GM06990 (cell line): Measurements from ENCODE around the gene CHST12.
"Not testable (repeated sequence)": the region's sequence is repeated elsewhere in the genome, so short reads cannot be mapped to it uniquely, and the experiment has no call there.

Experiments
- DNase-seq: peaks from one replicate; pipeline ENCODE4 v3.0.0-alpha.2; 2011; ENCODE audit not compliant: insufficient read length; ENCODE audit errors: extremely low read depth
- H3K27me3 ChIP-seq: replicated peaks from 2 replicates; pipeline ENCODE4 v1.6.0; 2011; ENCODE audit warnings: low read length; ENCODE audit not compliant: control insufficient read depth, insufficient read depth
- H3K36me3 ChIP-seq: 2 replicates; pipeline ENCODE4 v1.5.1; 2011; ENCODE audit warnings: low read length; ENCODE audit not compliant: control insufficient read depth, insufficient read depth
- H3K4me3 ChIP-seq: replicated peaks from 2 replicates; pipeline ENCODE4 v1.5.1; 2011; ENCODE audit warnings: low read depth, mild to moderate bottlenecking, control low read depth, low read length
- TF ChIP-seq, protein P1 (sequence below): IDR thresholded peaks from 2 replicates; pipeline ENCODE4 v1.5.1; 2011; ENCODE audit warnings: low read length, control low read depth, mild to moderate bottlenecking, inconsistent platforms; ENCODE audit not compliant: insufficient read depth, poor library complexity, severe bottlenecking

The CHST12 gene

DNA sequence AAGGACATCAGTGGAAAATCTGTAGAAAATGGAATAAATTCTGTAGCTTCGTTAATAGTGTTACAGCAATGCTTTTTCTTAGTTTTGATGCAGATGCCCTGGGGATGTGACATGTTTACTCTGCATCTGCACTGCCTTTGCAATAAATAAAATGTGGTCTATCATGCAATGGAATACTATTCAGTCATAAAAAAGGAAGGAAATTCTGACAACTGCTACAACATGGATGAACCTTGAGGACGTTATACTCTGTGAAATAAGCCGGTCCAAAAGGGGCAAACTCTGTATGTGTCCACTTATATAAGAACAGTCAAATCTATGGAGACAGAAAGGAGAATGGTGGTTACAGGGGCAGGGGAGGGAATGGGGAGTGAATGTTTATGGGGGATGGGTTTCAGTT lies 59.3 kb downstream of the CHST12 start:
- Histone ChIP-seq H3K4me3 (no peak overlapping the region), H3K36me3 (no peaks in the 10 kb centered on the region), H3K27me3 (no peaks in the 10 kb centered on the region)
- no peak for DNase-seq
- TF ChIP-seq, protein P1, sequence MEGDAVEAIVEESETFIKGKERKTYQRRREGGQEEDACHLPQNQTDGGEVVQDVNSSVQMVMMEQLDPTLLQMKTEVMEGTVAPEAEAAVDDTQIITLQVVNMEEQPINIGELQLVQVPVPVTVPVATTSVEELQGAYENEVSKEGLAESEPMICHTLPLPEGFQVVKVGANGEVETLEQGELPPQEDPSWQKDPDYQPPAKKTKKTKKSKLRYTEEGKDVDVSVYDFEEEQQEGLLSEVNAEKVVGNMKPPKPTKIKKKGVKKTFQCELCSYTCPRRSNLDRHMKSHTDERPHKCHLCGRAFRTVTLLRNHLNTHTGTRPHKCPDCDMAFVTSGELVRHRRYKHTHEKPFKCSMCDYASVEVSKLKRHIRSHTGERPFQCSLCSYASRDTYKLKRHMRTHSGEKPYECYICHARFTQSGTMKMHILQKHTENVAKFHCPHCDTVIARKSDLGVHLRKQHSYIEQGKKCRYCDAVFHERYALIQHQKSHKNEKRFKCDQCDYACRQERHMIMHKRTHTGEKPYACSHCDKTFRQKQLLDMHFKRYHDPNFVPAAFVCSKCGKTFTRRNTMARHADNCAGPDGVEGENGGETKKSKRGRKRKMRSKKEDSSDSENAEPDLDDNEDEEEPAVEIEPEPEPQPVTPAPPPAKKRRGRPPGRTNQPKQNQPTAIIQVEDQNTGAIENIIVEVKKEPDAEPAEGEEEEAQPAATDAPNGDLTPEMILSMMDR, result no peak

DNA sequence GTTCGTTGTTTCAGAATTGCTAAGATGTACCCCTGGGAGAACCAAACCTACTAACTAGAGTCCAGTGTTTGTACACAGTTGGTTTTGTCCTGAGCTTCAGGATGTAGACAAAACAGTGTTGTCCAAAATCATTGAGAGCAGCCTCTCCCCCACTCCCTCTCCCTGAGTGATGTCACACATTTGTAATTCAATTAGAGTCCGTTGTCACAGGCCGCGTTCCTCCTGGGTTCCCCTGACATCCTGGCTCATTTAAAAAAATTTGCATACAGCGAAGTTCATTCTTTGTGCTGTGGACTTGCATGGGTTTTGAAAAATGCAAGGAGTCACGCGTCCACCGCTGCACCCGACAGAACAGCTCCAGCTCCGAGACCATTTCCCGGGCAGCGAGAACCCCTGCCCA lies 62.5 kb downstream of the CHST12 start:
- no peak overlapping the region for H3K4me3 ChIP-seq
- DNase-seq, result no peak
- TF ChIP-seq, protein P1, result no peak
- H3K27me3 ChIP-seq, result no peaks in the 10 kb centered on the region
- no peaks in the 10 kb centered on the region for H3K36me3 ChIP-seq

DNA sequence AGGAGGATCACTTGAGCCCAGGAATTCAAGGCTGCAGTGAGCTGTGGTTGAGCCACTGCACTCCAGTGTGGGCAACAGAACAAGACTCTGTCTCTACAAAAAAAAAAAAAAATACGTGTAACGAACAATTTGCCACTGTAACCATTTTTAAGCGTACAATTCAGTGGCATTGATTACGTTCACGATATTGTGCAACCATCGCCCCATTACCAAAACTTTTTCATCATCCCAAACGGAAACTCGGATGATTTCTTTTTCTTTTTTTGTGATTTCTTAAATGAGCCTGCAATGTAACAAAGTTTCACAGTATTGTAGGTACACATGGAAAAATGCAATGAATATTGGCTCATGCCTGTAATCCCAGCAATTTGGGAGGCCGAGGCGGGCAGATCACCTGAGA lies 63.3 kb downstream of the CHST12 start:
- no peak overlapping the region for H3K4me3 ChIP-seq
- TF ChIP-seq, protein P1, result no peak
- no peak for DNase-seq
- H3K27me3 ChIP-seq, result no peaks in the 10 kb centered on the region
- H3K36me3 ChIP-seq, result no peaks in the 10 kb centered on the region

DNA sequence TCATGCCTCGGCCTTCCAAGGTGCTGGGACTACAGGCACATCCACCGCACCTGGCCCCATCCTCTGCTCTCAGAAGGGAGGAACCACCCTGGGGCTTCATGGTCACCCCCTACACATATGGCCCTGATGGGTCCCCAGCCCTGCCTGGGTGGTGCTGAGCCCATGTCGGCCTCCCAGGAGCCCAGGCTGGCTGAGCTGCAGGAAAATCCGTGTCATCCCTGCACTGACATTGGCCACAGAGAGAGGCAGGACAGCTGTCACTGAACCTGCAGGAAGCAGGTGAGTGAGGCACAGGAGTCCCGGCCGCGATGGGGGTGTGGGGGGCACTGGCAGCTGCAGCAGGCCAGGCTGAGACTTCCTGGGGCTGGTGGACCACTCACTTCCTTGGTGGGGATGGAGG lies 64.8 kb downstream of the CHST12 start:
- TF ChIP-seq, protein P1, result no peak
- DNase-seq, result no peak

DNA sequence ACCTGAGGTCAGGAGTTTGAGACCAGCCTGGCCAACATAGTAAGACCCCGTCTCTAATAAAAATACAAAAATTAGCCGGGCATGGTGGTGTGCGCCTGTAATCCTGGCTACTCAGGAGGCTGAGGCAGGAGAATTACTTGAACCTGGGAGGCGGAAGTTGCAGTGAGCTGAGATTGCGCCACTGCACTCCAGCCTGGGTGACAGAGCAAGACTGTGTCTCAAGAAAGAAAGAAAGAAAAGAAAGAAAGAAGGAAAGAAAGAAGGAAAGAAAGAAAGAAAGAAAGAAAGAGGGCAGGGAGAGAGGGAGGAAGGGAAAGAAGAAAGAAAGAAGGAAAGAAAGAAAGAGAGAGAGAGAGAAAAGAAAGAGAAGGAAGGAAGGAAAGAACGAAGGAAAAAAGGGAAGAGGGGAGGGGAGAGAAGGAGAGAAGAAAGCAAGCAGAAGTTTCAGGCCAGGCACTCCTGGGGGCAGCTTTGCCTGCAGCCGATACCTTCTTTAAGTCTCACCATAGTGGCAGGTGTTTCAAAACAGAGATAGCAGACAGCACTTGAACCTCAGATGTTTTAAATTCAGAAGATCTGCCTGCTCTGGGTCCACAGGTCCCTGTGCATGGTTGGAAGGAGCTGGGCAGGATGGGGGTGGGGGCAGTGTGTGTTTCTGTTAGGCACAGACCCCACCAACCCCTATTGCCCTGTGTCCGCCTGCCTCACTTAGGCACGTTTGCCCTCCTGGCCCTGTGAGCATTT lies 66.2 kb downstream of the CHST12 start:
- H3K4me3 ChIP-seq, DNase-seq, H3K36me3 ChIP-seq, H3K27me3 ChIP-seq: not testable (repeated sequence)

More for the DNA sequence above, 64.8 kb downstream of the CHST12 start:
- H3K4me3 ChIP-seq, result no peak overlapping the region
- H3K27me3 ChIP-seq, result no peaks in the 10 kb centered on the region
- H3K36me3 ChIP-seq, result no peaks in the 10 kb centered on the region

DNA sequence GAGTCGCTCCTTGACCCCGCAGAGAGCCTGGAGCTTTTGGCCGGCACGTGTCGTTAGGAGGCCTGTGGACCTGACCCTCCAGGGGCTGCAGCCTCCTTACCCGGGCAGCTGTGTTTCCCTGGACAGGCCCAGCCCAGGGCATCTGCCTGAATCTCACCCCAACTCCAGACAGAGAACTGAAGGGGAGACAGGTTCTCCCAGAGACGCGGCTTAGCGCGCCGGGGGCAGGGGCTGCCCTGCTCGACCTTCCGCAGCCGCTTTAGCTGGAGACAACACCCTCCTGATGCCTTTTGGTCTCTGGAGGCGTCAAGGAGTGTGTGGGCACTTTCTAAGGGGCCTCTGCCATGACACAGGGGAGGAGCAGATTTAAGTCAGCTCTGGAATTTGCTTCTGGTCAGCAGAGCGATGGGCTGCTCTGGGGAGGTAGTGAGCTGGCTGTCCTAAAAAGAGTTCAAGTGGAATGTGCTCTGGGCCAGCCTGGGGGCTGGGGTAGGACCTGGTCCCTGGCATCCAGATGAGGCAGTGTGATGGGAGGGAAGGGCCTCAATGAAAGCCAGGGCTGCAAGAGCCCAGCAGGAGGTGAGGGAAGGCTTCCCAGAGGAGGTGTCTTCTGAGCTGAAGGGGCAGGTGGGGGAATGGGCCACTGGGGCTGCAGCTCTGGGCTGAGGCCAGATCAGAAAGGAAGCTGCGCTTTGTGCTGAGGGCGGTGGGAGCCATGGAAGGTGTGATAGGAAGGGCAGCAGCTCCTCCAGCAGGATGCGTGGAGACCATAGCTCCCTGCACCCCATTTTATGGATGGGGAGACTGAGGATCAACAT lies 67.0 kb downstream of the CHST12 start:
- Histone ChIP-seq H3K36me3 (no peaks in the 10 kb centered on the region), H3K4me3 (no peak overlapping the region), H3K27me3 (no peaks in the 10 kb centered on the region)
- TF ChIP-seq, protein P1, result no peak
- DNase-seq, result no peak
